Upper lobe of left lung (tissue), 6 donors: Measurements from ENCODE around the gene ZFHX3. TPM values are rescaled to one million over a fixed set of nuclear protein-coding genes. Genes with fewer than 3 reads are reported as not detected.

Experiments
- ATAC-seq, 2 donors: fragments of 200-7000 bp; cut with Tn5 transposase; one replicate each; pipeline ENCODE4 v1.9.1; 2022; ENCODE audit warnings: mild to moderate bottlenecking in 2 of 2, moderate library complexity in 2 of 2; ENCODE audit not compliant: low FRiP score in 2 of 2
- DNase-seq, 2 donors: peaks; one replicate each; pipeline ENCODE4 v3.0.0-alpha.2; 2019 to 2020
- H3K27ac ChIP-seq, 4 donors: fragments of 200-600 bp; sonication (generic); one replicate each; pipeline ENCODE4 v1.5.1; 2016 to 2019
- H3K27me3 ChIP-seq, 4 donors: fragments of 200-600 bp; sonication (generic); one replicate each; pipeline ENCODE4 v1.5.1; 2017 to 2019
- H3K36me3 ChIP-seq, 4 donors: fragments of 200-600 bp; sonication (generic); one replicate each; pipeline ENCODE4 v1.5.1; 2016 to 2019
- H3K4me1 ChIP-seq, 4 donors: fragments of 200-600 bp; sonication (generic); one replicate each; pipeline ENCODE4 v1.5.1; 2018 to 2019
- H3K4me3 ChIP-seq, 4 donors: fragments of 200-600 bp; sonication (generic); one replicate each; pipeline ENCODE4 v1.5.1; 2017 to 2019; ENCODE audit warnings: mild to moderate bottlenecking in 2 of 4, moderate library complexity in 1 of 4
- H3K9me3 ChIP-seq, 4 donors: fragments of 200-600 bp; sonication (generic); one replicate each; pipeline ENCODE4 v1.5.1; 2018 to 2019
- CTCF ChIP-seq, 6 experiments: fragments of 450-650 bp in 4 of 6; fragments of 200-600 bp in 2 of 6; sonication (generic) in 2 of 6; IDR thresholded peaks; one replicate each; pipeline ENCODE4 v1.5.1; 2016 to 2019; ENCODE audit warnings: antibody characterized with exemption in 6 of 6
- EP300 ChIP-seq, 4 donors: sonication (generic); formaldehyde crosslinking; IDR thresholded peaks; one replicate each; pipeline ENCODE4 v1.5.1; 2017; ENCODE audit warnings: antibody characterized with exemption in 4 of 4, control low read depth in 2 of 4
- POLR2A ChIP-seq, 4 donors: fragments of 450-650 bp; IDR thresholded peaks; one replicate each; pipeline ENCODE4 v1.5.1; 2016 to 2017; ENCODE audit warnings: antibody characterized with exemption in 4 of 4, mild to moderate bottlenecking in 2 of 4
- POLR2AphosphoS5 ChIP-seq, 2 donors: sonication (generic); formaldehyde crosslinking; IDR thresholded peaks; one replicate each; pipeline ENCODE4 v1.5.1; 2017; ENCODE audit warnings: antibody characterized with exemption in 2 of 2
- WGBS, 2 donors: methylation state at CpG; one replicate each; pipeline ENCODE4 v1.1.5; 2017 to 2018; 5-methylcytosine and 5-hydroxymethylcytosine counted together
- total RNA-seq, 6 donors: library from RNA; depleted of rRNA in 4 of 6; stranded (reverse); fragments of >200 nt in 4 of 6; gene quantifications; one replicate each; pipeline versions ENCODE4 v1.1.0 to v1.2.1, GENCODE V29; 2016 to 2021
- donor health status: DM: no; HTN: no; CAD: no; lungs with moderate emphysema.
- donor health status: DM: no; HTN: yes; CAD: no; lungs with severe emphysema.

ZFHX3 gene
- total RNA-seq, 6 donors from 2014 or later = 22.4 to 40.3 (median 27.0) TPM

DNA sequence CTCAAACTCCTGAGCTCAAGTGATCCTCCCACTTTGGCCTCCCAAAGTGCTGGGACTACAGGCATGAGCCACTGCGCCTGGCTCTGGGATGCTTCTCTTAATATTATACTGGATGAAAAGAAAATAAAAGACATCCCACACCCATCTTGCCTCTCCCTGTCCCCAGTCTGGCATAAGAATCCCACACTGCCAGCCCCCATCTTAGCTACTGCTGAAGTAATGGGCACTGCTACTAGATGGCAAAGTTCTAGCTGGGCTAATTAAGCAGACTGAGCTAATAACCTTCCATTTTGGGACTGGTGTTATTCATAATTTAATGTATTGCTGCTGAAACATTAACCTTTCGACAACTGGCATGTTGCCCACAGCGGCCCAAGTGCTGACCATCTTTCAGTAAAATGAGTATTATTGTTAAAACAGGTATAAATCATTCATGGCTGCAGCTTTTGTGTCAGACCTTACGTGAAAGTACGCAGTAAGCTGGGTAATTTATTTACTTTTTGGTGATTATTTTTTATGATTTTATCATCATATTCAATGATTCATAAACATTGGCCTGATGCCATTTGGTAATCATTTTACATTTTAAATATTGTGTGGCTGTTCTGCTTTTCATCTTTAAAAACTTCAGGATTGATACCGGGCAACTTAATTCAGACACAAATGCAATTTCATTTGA, 47.4 kb upstream of the ZFHX3 start:
- ATAC-seq (no peak), DNase-seq (no peak)
- Histone ChIP-seq H3K4me3 (no peak overlapping the region), H3K9me3 (no peaks in the 10 kb centered on the region), H3K36me3 (no peaks in the 10 kb centered on the region), H3K27me3 (no peaks in the 10 kb centered on the region), H3K4me1 (no peaks in the 10 kb centered on the region), H3K27ac (no peak overlapping the region)
- no peak for TF ChIP-seq POLR2A (IDR thresholded peaks at IDR 0.05)
- no peak for TF ChIP-seq CTCF (IDR thresholded peaks at IDR 0.05)
- no peak for TF ChIP-seq POLR2AphosphoS5 (IDR thresholded peaks at IDR 0.05)
- no peak for TF ChIP-seq EP300 (IDR thresholded peaks at IDR 0.05)
- WGBS, 2 donors = 85 to 87% methylated on average over 6 of the region's 6 CpGs

GRCh38 chr16:73094371-73094770, 46.4 kb upstream of the ZFHX3 start:
- WGBS, 2 donors = 91 to 100% methylated on average over 6 of the region's 6 CpGs
- TF ChIP-seq EP300 (IDR thresholded peaks at IDR 0.05) (no peak), POLR2AphosphoS5 (IDR thresholded peaks at IDR 0.05) (no peak), CTCF (IDR thresholded peaks at IDR 0.05) (no peak), POLR2A (IDR thresholded peaks at IDR 0.05) (no peak)

DNA sequence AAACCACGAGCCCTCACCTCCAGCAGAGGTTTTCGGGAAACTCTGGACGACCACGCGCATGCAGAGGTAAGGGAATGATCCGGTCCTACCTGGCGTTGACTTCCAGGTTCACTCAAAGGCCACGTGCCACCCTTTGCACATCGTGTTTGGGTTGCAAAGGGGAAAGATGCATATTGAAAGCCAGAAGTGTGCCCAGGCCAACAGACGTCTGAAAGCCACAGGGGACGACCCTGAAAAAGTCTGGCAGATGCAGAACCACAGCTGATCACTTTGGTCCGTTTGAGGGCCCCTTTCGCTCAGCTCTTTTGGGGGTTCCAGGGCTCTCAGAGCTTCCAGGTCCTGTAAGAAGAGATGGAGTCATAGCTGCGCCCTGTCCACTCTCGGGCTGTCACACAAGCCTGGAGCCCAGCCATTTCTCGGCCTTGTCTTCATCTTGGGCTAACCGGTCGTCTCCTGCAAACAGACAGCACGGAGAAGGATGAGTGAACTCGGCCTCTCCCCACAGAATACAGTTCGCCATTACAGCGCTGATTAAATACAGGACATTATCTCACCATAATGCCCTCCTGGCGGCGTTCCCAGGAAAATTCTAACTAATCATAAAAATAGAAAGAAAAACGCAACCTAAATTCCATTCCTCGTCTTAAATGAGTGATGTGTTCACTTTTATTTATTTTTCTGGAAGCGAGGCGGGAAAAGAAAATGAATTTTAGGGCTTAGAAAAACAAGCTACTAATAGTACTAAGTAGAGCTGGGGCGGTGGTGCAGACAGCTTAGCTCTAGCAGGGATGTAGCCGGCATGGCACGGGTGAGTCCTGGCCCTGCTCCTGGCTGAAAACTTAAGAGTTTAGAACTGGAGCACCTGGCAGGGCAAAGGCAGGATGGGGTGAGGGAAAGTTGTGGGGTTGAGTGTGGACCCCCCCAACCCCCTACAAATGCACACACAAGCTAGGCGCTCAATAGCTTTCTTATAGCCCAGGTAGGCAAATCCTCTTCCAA, 45.5 kb upstream of the ZFHX3 start:
- ATAC-seq = peak in 1 of 2 donors; percentile 57

More at GRCh38 chr16:73094371-73094770, 46.4 kb upstream of the ZFHX3 start:
- Histone ChIP-seq H3K36me3 (no peaks in the 10 kb centered on the region), H3K27me3 (no peaks in the 10 kb centered on the region), H3K4me3 (no peak overlapping the region), H3K4me1 (no peaks in the 10 kb centered on the region), H3K27ac (no peak overlapping the region), H3K9me3 (no peaks in the 10 kb centered on the region)
- DNase-seq = no peak
- no peak for ATAC-seq

DNA sequence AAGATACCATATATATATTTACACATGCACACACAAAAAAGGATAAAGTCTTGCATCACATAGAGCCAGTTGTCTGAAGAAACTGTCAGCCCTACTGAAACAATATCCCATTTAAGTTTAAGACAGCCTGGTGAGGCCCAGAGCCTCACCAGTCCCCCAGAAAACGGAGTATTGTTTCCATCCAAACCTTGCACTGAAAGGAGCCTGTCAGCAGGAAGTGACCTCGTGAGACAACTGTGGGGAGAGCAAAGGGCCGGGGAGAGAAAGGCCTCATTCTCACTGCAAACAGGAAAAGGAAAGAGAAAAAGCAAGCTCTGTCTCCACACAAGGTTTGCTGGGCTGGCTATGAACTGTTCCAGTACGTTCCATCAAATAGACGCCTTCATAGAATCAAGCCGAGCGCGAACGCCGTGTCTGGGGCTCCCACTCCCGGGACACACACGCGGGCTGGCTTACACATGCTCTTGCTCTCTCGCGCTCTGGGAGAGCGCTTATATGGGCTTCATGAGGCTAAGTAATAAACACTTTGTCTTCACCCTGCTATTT, 44.4 kb upstream of the ZFHX3 start:
- DNase-seq = peak in 1 of 2 donors; percentile 50
- Histone ChIP-seq H3K27ac (no peak overlapping the region), H3K36me3 (no peaks in the 10 kb centered on the region), H3K27me3 (no peaks in the 10 kb centered on the region), H3K4me1 (no peaks in the 10 kb centered on the region), H3K9me3 (no peaks in the 10 kb centered on the region), H3K4me3 (no peak overlapping the region)
- 84 to 89% methylated on average over 16 of the region's 16 CpGs for WGBS, 2 donors
- no peak for TF ChIP-seq POLR2A (IDR thresholded peaks at IDR 0.05)
- TF ChIP-seq POLR2AphosphoS5 (IDR thresholded peaks at IDR 0.05) = no peak
- TF ChIP-seq EP300 (IDR thresholded peaks at IDR 0.05) = no peak
- no peak for ATAC-seq

More for the DNA sequence above, 45.5 kb upstream of the ZFHX3 start:
- WGBS, 2 donors = 73 to 80% methylated on average over 29 to 32 of the region's 32 CpGs
- Histone ChIP-seq H3K27me3 (no peaks in the 10 kb centered on the region), H3K36me3 (no peaks in the 10 kb centered on the region), H3K27ac (no peak overlapping the region), H3K4me1 (no peaks in the 10 kb centered on the region), H3K9me3 (no peaks in the 10 kb centered on the region), H3K4me3 (no peak overlapping the region)
- no peak for DNase-seq
- TF ChIP-seq EP300 (IDR thresholded peaks at IDR 0.05) = no peak
- no peak for TF ChIP-seq CTCF (IDR thresholded peaks at IDR 0.05)
- TF ChIP-seq POLR2A (IDR thresholded peaks at IDR 0.05) = no peak
- no peak for TF ChIP-seq POLR2AphosphoS5 (IDR thresholded peaks at IDR 0.05)

DNA sequence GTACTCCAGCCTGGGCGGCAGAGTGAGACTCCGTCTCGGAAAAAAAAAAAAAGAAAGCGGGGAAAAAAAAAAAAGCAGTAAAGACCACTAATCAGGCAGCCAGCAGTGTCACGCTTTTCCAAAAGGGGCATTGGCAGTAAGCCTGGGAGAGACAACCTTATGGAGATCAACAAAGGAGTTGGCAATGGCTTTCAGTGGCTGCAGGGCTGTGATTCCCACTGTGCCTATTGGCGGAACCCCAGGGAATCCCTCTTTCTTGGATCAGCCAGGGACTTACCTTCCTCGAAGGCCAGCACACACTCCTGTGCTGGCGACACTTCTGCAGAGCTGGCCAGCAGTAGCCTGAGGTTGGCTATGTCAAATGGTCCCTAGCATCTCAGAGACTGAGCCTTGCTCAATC, 43.2 kb upstream of the ZFHX3 start:
- Histone ChIP-seq H3K4me1 (no peaks in the 10 kb centered on the region), H3K9me3 (no peaks in the 10 kb centered on the region), H3K4me3 (no peak overlapping the region), H3K27ac (no peak overlapping the region), H3K36me3 (no peaks in the 10 kb centered on the region), H3K27me3 (no peaks in the 10 kb centered on the region)
- DNase-seq (no peak), ATAC-seq (no peak)
- TF ChIP-seq POLR2AphosphoS5 (IDR thresholded peaks at IDR 0.05) = no peak
- TF ChIP-seq EP300 (IDR thresholded peaks at IDR 0.05) = no peak
- TF ChIP-seq CTCF (IDR thresholded peaks at IDR 0.05) = no peak
- no peak for TF ChIP-seq POLR2A (IDR thresholded peaks at IDR 0.05)
- WGBS, 2 donors = 87 to 96% methylated on average over 8 of the region's 8 CpGs
